ENCODE data around the gene SHANK1. TPM values are rescaled to one million over a fixed set of nuclear protein-coding genes. Genes with fewer than 3 reads are reported as not detected.

Gene SHANK1
- total RNA-seq, 6 donors from 2014 or later = 0.40 to 0.54 TPM; not detected in 4

DNA sequence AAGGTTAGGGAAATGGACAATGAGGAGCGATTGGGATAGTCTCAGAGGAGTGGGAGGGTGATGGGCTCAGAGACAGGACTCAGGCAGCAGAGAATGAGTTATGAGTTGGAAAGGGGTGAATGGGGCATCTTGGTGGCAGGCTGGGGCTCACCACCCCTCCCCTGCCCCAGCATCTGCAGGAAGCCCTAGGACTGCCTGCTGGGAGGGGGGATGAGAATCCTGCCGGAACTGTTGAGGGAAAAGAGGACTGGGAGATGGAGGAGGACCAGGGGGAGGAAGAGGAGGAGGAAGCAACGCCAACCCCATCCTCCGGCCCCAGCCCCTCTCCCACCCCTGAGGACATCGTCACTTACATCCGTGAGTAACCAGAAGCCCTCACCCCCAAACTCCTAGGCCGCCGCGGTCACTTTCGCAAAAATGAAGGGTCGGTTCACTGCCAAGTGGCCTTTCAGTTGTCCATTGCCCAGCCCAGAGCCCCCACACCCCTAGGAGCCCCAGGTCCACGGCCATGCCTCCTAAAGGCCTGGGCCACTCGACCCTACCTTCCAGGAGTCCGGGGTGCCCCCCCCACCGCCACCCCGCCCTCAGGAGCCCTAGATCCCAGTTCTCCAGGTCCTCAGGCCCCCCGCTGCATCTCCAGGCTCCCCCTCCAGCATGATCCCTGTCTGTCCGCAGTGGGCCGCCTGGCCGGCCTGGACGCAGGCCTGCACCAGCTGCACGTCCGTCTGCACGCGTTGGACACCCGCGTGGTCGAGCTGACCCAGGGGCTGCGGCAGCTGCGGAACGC, 4.3 kb upstream of the SHANK1 start:
- Histone ChIP-seq H3K4me3 (peak overlapping the region in 3 of 4 donors; percentile 57 to 83 (median 65)), H3K27ac (peak overlapping the region in 3 of 4 donors; percentile 27 to 46 (median 38)), H3K4me1 (peaks cover 19 to 35% (median 29%) of the 10 kb centered on the region in 4 donors), H3K27me3 (peaks cover 2 to 23% (median 10%) of the 10 kb centered on the region in 4 donors), H3K36me3 (no peaks in the 10 kb centered on the region), H3K9me3 (no peaks in the 10 kb centered on the region)
- WGBS, 2 donors = 7 to 9% methylated on average over 11 to 15 of the region's 31 CpGs
- DNase-seq (no peak), ATAC-seq (ENCODE audit: low FRiP score in 2 of 2) (no peak)
- TF ChIP-seq, protein P1, sequence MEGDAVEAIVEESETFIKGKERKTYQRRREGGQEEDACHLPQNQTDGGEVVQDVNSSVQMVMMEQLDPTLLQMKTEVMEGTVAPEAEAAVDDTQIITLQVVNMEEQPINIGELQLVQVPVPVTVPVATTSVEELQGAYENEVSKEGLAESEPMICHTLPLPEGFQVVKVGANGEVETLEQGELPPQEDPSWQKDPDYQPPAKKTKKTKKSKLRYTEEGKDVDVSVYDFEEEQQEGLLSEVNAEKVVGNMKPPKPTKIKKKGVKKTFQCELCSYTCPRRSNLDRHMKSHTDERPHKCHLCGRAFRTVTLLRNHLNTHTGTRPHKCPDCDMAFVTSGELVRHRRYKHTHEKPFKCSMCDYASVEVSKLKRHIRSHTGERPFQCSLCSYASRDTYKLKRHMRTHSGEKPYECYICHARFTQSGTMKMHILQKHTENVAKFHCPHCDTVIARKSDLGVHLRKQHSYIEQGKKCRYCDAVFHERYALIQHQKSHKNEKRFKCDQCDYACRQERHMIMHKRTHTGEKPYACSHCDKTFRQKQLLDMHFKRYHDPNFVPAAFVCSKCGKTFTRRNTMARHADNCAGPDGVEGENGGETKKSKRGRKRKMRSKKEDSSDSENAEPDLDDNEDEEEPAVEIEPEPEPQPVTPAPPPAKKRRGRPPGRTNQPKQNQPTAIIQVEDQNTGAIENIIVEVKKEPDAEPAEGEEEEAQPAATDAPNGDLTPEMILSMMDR (IDR thresholded peaks at IDR 0.05) = no peak
- TF ChIP-seq POLR2A (IDR thresholded peaks at IDR 0.05) (no peak), EP300 (IDR thresholded peaks at IDR 0.05) (no peak), POLR2AphosphoS5 (IDR thresholded peaks at IDR 0.05) (no peak)

DNA sequence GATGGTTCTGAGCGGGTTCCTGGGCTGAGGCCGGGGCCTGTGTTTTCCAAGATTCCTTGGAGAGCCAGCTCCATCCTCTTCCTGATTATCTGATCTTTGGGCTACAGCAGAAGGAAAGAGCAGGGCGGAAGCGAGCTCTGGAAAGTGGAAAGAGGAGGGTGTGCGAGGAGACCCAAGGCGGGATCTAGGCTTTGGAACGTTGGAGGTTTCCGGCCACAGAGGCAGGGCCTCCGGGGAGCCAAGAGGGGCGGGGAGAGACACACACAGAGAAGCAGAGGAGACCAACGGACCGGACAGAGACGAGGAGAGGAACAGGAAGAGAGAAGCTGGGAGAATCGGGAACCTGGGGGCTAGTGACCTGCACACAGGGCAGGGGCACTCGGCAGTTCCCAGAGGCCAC, 3.5 kb upstream of the SHANK1 start, which contains the start of gene CLEC11A:
Gene CLEC11A, plus strand, starts transcription at position 296 of the 400 bp plus-strand sequence. CDS start 162 bp downstream, outside the sequence.
- H3K27ac ChIP-seq = peak within 1 kb of the TSS in 3 of 4 donors; percentile 40 to 46 (median 42)
- no peaks in the 10 kb centered on the region for H3K9me3 ChIP-seq
- peak within 1 kb of the TSS in 3 of 4 donors; percentile 57 to 83 (median 65) for H3K4me3 ChIP-seq
- peak in 1 of 2 donors; percentile 30 for DNase-seq
- ATAC-seq (ENCODE audit: low FRiP score in 2 of 2) = peak in 1 of 2 donors; percentile 20
- 14 to 18% methylated on average over 15 of the region's 15 CpGs for WGBS, 2 donors
- TF ChIP-seq EP300 (IDR thresholded peaks at IDR 0.05) = no peak
- TF ChIP-seq POLR2AphosphoS5 (IDR thresholded peaks at IDR 0.05) = no peak
- TF ChIP-seq, protein P1 (IDR thresholded peaks at IDR 0.05) = no peak
- TF ChIP-seq POLR2A (IDR thresholded peaks at IDR 0.05) = no peak
- H3K27me3 ChIP-seq = peaks cover 2 to 32% (median 18%) of the 10 kb centered on the region in 4 donors
- H3K4me1 ChIP-seq = peaks cover 24 to 43% (median 35%) of the 10 kb centered on the region in 4 donors
- no peaks in the 10 kb centered on the region for H3K36me3 ChIP-seq

DNA sequence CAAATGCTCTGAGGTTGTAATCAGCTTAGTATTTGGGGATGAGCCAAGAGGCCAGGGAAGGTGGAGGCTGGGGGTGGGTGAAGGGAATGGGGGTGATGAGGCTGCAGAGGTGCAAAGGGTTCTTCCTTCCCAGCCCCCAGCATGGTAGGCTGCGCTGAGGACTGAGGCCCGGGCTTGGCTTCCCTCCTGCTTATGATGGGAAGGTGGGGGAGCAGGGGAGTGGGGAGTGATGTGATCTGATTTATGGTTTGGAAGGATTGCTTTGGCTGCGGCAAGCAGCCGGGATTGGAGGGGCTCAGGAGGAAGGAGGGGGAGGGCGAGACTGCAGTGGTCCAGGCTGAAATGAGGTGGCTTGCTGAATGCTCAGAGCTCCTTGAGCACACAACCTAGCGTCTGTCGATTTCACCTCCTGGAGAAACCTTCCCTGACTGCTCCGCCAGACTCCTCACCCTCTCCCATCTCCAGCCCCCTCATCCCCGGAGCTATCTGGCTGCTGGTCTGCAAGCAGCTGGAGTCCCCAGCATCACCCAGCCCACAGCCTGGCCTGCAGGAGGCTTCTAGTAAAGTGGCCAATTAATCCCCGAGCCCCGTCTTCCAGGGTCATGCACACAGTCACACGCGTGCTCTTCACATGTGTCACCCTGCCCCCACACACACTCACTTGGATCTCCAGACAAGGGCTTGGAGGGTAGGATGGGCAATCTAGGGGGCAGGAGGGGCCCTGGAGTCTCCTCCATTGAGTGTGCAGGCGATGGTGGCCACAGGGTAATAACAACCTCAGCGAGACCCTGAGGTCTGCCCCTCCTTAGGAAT, 2.8 kb upstream of the SHANK1 start:
- no peak for ATAC-seq (ENCODE audit: low FRiP score in 2 of 2)
- Histone ChIP-seq H3K27ac (peak overlapping the region in 1 of 4 donors; percentile 42), H3K4me3 (peak overlapping the region in 1 of 4 donors; percentile 83), H3K4me1 (peaks cover 23 to 46% (median 34%) of the 10 kb centered on the region in 4 donors), H3K9me3 (no peaks in the 10 kb centered on the region), H3K27me3 (peaks cover 2 to 37% (median 22%) of the 10 kb centered on the region in 4 donors), H3K36me3 (no peaks in the 10 kb centered on the region)
- no peak for DNase-seq
- TF ChIP-seq, protein P1 (IDR thresholded peaks at IDR 0.05) = no peak
- no peak for TF ChIP-seq POLR2AphosphoS5 (IDR thresholded peaks at IDR 0.05)
- TF ChIP-seq EP300 (IDR thresholded peaks at IDR 0.05) = no peak
- TF ChIP-seq POLR2A (IDR thresholded peaks at IDR 0.05) = no peak
- WGBS, 2 donors = 42 to 59% methylated on average over 13 to 15 of the region's 15 CpGs

DNA sequence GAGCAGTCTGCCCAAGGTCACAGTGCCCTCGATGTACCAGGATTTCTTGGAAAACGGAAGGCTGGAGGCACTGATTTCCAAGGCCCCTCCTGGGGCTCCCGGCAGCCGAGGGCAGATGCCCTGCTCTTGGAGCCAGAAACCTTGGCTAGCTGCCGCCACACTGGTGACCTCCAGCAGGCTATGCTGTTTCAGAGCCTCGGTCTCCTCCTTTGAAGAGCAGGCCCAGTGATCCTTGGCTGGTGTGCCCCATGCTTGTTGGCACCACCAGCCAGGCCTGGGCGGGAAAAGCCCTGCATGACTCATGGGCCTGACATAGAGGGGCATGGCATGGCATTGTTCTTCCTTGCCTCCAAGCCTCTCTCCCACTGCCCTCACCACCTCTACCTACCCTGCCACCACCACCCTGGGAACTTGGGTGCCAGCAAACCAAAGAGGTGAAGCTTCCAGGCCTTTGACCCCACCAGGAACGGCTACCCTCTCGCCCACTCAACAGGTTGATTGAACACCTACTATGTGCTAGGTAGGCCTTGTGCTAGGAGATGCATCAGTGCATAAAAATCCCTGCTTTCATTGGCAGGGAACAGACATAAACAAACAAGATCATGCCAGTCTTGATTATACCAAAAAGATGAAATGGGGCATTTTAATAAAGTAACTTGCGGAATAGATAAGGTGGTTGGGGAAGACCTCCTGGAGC, 2.0 kb upstream of the SHANK1 start:
- Histone ChIP-seq H3K4me3 (no peak overlapping the region), H3K36me3 (no peaks in the 10 kb centered on the region), H3K4me1 (peaks cover 23 to 46% (median 34%) of the 10 kb centered on the region in 4 donors), H3K27me3 (peaks cover 2 to 37% (median 24%) of the 10 kb centered on the region in 4 donors), H3K9me3 (no peaks in the 10 kb centered on the region), H3K27ac (no peak overlapping the region)
- WGBS, 2 donors = 73 to 82% methylated on average over 8 to 10 of the region's 10 CpGs
- no peak for ATAC-seq (ENCODE audit: low FRiP score in 2 of 2)
- no peak for TF ChIP-seq EP300 (IDR thresholded peaks at IDR 0.05)
- TF ChIP-seq POLR2A (IDR thresholded peaks at IDR 0.05) = no peak
- no peak for TF ChIP-seq POLR2AphosphoS5 (IDR thresholded peaks at IDR 0.05)
- TF ChIP-seq, protein P1 (IDR thresholded peaks at IDR 0.05) = no peak
- DNase-seq = peak in 1 of 2 donors; percentile 59

Measured in upper lobe of left lung (tissue), 6 donors.